GM12801 (cell line): ENCODE measurements around the gene HSPB8.

Source experiments
- CTCF ChIP-seq: IDR thresholded peaks from one replicate; pipeline ENCODE4 v1.5.1; 2011; ENCODE audit warnings: control low read depth; ENCODE audit not compliant: insufficient read length; ENCODE audit errors: extremely low read depth

Gene HSPB8

GRCh38 chr12:119208626-119209061 lies 29.9 kb downstream of the HSPB8 start:
- no peak for TF ChIP-seq CTCF

GRCh38 chr12:119211884-119212283 lies 33.2 kb downstream of the HSPB8 start:
- TF ChIP-seq CTCF, result no peak

GRCh38 chr12:119216084-119216483 lies 37.4 kb downstream of the HSPB8 start:
- TF ChIP-seq CTCF, result no peak

GRCh38 chr12:119222222-119222951 lies 43.7 kb downstream of the HSPB8 start:
- no peak for TF ChIP-seq CTCF

GRCh38 chr12:119225454-119225853 lies 46.7 kb downstream of the HSPB8 start:
- no peak for TF ChIP-seq CTCF

GRCh38 chr12:119227292-119227691 lies 48.6 kb downstream of the HSPB8 start:
- no peak for TF ChIP-seq CTCF

GRCh38 chr12:119229205-119229604 lies 50.5 kb downstream of the HSPB8 start:
- no peak for TF ChIP-seq CTCF
